AG04450 (cell line): ENCODE measurements around the gene VPS26B. TPM values are rescaled to one million over a fixed set of nuclear protein-coding genes. Genes with fewer than 3 reads are reported as not detected.

Experiments used
- CTCF ChIA-PET: fragments of 300-600, 350-600 bp; formaldehyde crosslinking; extraction: SDS; loops from one replicate; lab custom pipeline; 2022; ENCODE audit warnings: antibody characterized with exemption, inconsistent platforms; lab: Charles Lee
- POLR2A ChIA-PET: fragments of 350-600 bp; formaldehyde crosslinking; extraction: SDS; loops from one replicate; lab custom pipeline; 2021; ENCODE audit warnings: antibody characterized with exemption, inconsistent platforms; lab: Yijun Ruan, JAX
- DNase-seq: peaks from one replicate; pipeline ENCODE4 v3.0.0-alpha.2; 2011; ENCODE audit warnings: low read depth, low spot score
- H3K27ac ChIP-seq: one replicate; pipeline ENCODE4 v1.5.1; 2012; ENCODE audit warnings: low read depth, low read length, control low read depth
- H3K27me3 ChIP-seq: one replicate; pipeline ENCODE4 v1.6.0; 2012; ENCODE audit warnings: low read length; ENCODE audit not compliant: control insufficient read depth, insufficient read depth
- H3K4me3 ChIP-seq: 2 replicates; pipeline ENCODE4 v1.5.1; 2011; ENCODE audit warnings: mild to moderate bottlenecking, low read depth, low read length, control low read depth
- H3K9me3 ChIP-seq: 2 replicates; pipeline ENCODE4 v1.5.1; 2012; ENCODE audit warnings: low read length; ENCODE audit not compliant: control insufficient read depth, insufficient read depth
- CTCF ChIP-seq: IDR thresholded peaks from 2 replicates; pipeline ENCODE4 v1.5.1; 2011; ENCODE audit warnings: low read depth, low read length, control low read depth, inconsistent platforms
- polyA plus RNA-seq: library from polyadenylated mRNA; depleted of rRNA; stranded (reverse); fragments of >200 nt; gene quantifications from 2 replicates; pipeline ENCODE4 v1.2.3, GENCODE V29; 2011

The VPS26B gene
- polyA plus RNA-seq, 1 experiment: 49.9 TPM

- CTCF ChIA-PET: interaction anchor here (0.6 to 1.8 kb wide), 2 partner anchors 11 to 37 kb away, joined by 3 to 14 read pairs; no protein-coding TSS in a partner anchor
- H3K27me3 ChIP-seq: peaks cover 51% of the 10 kb centered on the region
- POLR2A ChIA-PET: interaction anchor here (0.5 kb wide), 1 partner anchor 107 kb away, joined by 7 read pairs; no protein-coding TSS in a partner anchor
- TF ChIP-seq CTCF: no peak
- no peak overlapping the region for H3K4me3 ChIP-seq
- no peaks in the 10 kb centered on the region for H3K9me3 ChIP-seq
- no peak overlapping the region for H3K27ac ChIP-seq
- peak; percentile 39 for DNase-seq
Measured at GRCh38 chr11:134272381-134273316, 48.2 kb downstream of the VPS26B start.

GRCh38 chr11:134273317-134273712 is 48.8 kb downstream of the VPS26B start:
- CTCF ChIA-PET: interaction anchor here (0.6 to 1.8 kb wide), 2 partner anchors 12 to 36 kb away, joined by 3 to 14 read pairs; no protein-coding TSS in a partner anchor
- peaks cover 57% of the 10 kb centered on the region for H3K27me3 ChIP-seq
- H3K9me3 ChIP-seq: peaks cover 2% of the 10 kb centered on the region; the same call in 1 of the 2 replicates
- POLR2A ChIA-PET: interaction anchor here (1.2 kb wide), 1 partner anchor 49 kb away, joined by 3 read pairs; the partner anchor contains the start of genes NCAPD3 and VPS26B
- no peak overlapping the region for H3K4me3 ChIP-seq
- DNase-seq: no peak
- no peak for TF ChIP-seq CTCF
- no peak overlapping the region for H3K27ac ChIP-seq

GRCh38 chr11:134275188-134275533 is 50.7 kb downstream of the VPS26B start:
- CTCF ChIA-PET: interaction anchor here (0.6 to 0.8 kb wide), 2 partner anchors 44 to 67 kb away, joined by 3 read pairs; no protein-coding TSS in a partner anchor
- POLR2A ChIA-PET: no interaction called here
- no peak for DNase-seq
- Histone ChIP-seq H3K27me3 (peaks cover 64% of the 10 kb centered on the region), H3K4me3 (no peak overlapping the region), H3K27ac (no peak overlapping the region), H3K9me3 (peaks cover 4% of the 10 kb centered on the region; the same call in 1 of the 2 replicates)
- TF ChIP-seq CTCF: no peak

- Histone ChIP-seq H3K4me3 (0 out of 2 replicates have a peak within 1 kb of the TSS, but pooled peaks have one; percentile 13), H3K9me3 (peaks cover 4% of the 10 kb centered on the region; the same call in 1 of the 2 replicates), H3K27ac (no peak within 1 kb of the TSS), H3K27me3 (peaks cover 63% of the 10 kb centered on the region)
- ChIA-PET CTCF (interaction anchor here (0.6 to 1.1 kb wide), 3 partner anchors 28 to 67 kb away, joined by 3 read pairs; no protein-coding TSS in a partner anchor), POLR2A (no interaction called here)
- peak; percentile 39 for TF ChIP-seq CTCF
- DNase-seq: no peak
Measured at GRCh38 chr11:134275534-134276395, 51.3 kb downstream of the VPS26B start, which contains the start of gene GLB1L3. Gene GLB1L3 (plus strand): TSS chr11:134276379. CDS start chr11:134276741, 362 bp downstream.
